Stimulated activated CD8-positive, alpha-beta memory T cell treated with anti-CD3 and anti-CD28 coated beads, Interleukin-4, amount 100 ng/mL, for 4 hours (primary cell): Measurements from ENCODE around the gene MAPK4.
"Not testable (repeated sequence)": the region's sequence is repeated elsewhere in the genome, so short reads cannot be mapped to it uniquely, and the experiment has no call there.

Experiments used
- DNase-seq, 2 donors: peaks; one replicate each; pipeline ENCODE4 v3.0.0-alpha.2; 2020; ENCODE audit warnings: low read depth in 2 of 2, low spot score in 1 of 2

Gene MAPK4

GRCh38 chr18:50749421-50749820 is 189.5 kb downstream of the MAPK4 start:
- DNase-seq: no peak

- DNase-seq: no peak
Observed at GRCh38 chr18:50749945-50750344, 190.1 kb downstream of the MAPK4 start.

- DNase-seq: no peak
Observed at GRCh38 chr18:50750546-50750945, 190.7 kb downstream of the MAPK4 start.

GRCh38 chr18:50751490-50751889 is 191.6 kb downstream of the MAPK4 start:
- DNase-seq: no peak

- no peak for DNase-seq
Observed at GRCh38 chr18:50751947-50752346, 192.1 kb downstream of the MAPK4 start.

- no peak for DNase-seq
Observed at GRCh38 chr18:50753311-50753710, 193.4 kb downstream of the MAPK4 start.

- no peak for DNase-seq
Observed at GRCh38 chr18:50754297-50754696, 194.4 kb downstream of the MAPK4 start.

- DNase-seq: no peak
Observed at GRCh38 chr18:50757358-50757757, 197.5 kb downstream of the MAPK4 start.

- DNase-seq: no peak
Observed at GRCh38 chr18:50769463-50769862, 209.6 kb downstream of the MAPK4 start.

GRCh38 chr18:50775207-50775606 is 215.3 kb downstream of the MAPK4 start:
- DNase-seq: no peak

GRCh38 chr18:50775726-50776125 is 215.8 kb downstream of the MAPK4 start:
- no peak for DNase-seq

GRCh38 chr18:50776383-50776782 is 216.5 kb downstream of the MAPK4 start:
- DNase-seq: no peak

- not testable (repeated sequence) for DNase-seq
Observed at GRCh38 chr18:50779021-50779420, 219.1 kb downstream of the MAPK4 start.
